Body of pancreas (tissue), 4 donors: ENCODE results near the gene PLA2G4B. TPM values are rescaled to one million over a fixed set of nuclear protein-coding genes. Genes with fewer than 3 reads are reported as not detected.

Source experiments
- ATAC-seq: fragments of 150-250 bp; one replicate; pipeline ENCODE4 v1.9.1; 2016
- DNase-seq, 4 donors: peaks; one replicate each; pipeline ENCODE4 v3.0.0-alpha.2; 2019
- H3K27ac ChIP-seq, 4 donors: fragments of 200-600 bp; sonication (generic); 1 replicate in 3 of 4; 2 replicates in 1 of 4; pipeline versions ENCODE4 v1.5.1 to v1.6.1; 2016 to 2019; ENCODE audit warnings: mild to moderate bottlenecking in 1 of 4, mixed read lengths in 1 of 4, moderate library complexity in 1 of 4
- H3K27me3 ChIP-seq, 2 donors: fragments of 200-600 bp; sonication (generic); one replicate each; pipeline ENCODE4 v1.6.0; 2016; ENCODE audit warnings: mild to moderate bottlenecking in 1 of 2
- H3K36me3 ChIP-seq, 2 donors: fragments of 200-600 bp; sonication (generic); replicated peaks in 1 of 2; 2 replicates each; pipeline ENCODE4 v1.5.1; 2016; ENCODE audit warnings: low read depth in 2 of 2; ENCODE audit not compliant: insufficient read depth in 1 of 2
- H3K4me1 ChIP-seq: fragments of 200-600 bp; sonication (generic); one replicate; pipeline ENCODE4 v1.6.0; 2016
- H3K4me3 ChIP-seq, 2 donors: fragments of 200-600 bp; sonication (generic); 1 replicate in 1 of 2; 2 replicates in 1 of 2; pipeline ENCODE4 v1.5.1; 2016 to 2019
- H3K9me3 ChIP-seq, 3 donors: fragments of 200-600 bp; sonication (generic); 1 replicate in 2 of 3; 2 replicates in 1 of 3; pipeline ENCODE4 v1.5.1; 2016
- POLR2A ChIP-seq, 3 donors: fragments of 450-650 bp; IDR thresholded peaks; one replicate each; pipeline ENCODE4 v1.6.1; 2016; ENCODE audit warnings: antibody characterized with exemption in 3 of 3, mild to moderate bottlenecking in 2 of 3
- WGBS, 2 donors: methylation state at CpG; one replicate each; pipeline ENCODE4 v1.1.5; 2017; 5-methylcytosine and 5-hydroxymethylcytosine counted together
- intact Hi-C: fragments of 100-400 bp; cut with DNase I; formaldehyde crosslinking; loops from one replicate; pipeline ENCODE4 v1.15.1; 2023
- total RNA-seq, 2 donors: library from RNA; depleted of rRNA; stranded (reverse); fragments of >200 nt; gene quantifications; one replicate each; pipeline ENCODE4 v1.1.0, GENCODE V29; 2016
- TF ChIP-seq, protein P1 (sequence below), 7 experiments: fragments of 450-650 bp in 4 of 7; fragments of 200-600 bp in 3 of 7; sonication (generic) in 3 of 7; IDR thresholded peaks; one replicate each; pipeline ENCODE4 v1.5.1; 2016 to 2019; ENCODE audit warnings: antibody characterized with exemption in 7 of 7

PLA2G4B gene
- total RNA-seq, 2 donors from 2014 or later: 17.4 to 18.1 TPM

- Histone ChIP-seq H3K4me1 (no peaks in the 10 kb centered on the region), H3K27ac (no peak overlapping the region), H3K9me3 (no peaks in the 10 kb centered on the region), H3K36me3 (peaks cover 0 to 1% of the 10 kb centered on the region in 2 donors), H3K4me3 (no peak overlapping the region), H3K27me3 (no peaks in the 10 kb centered on the region)
- 30 to 46% methylated on average over 4 to 18 of the region's 18 CpGs for WGBS, 2 donors
- DNase-seq (peak; percentile 85 to 91 (median 86)), ATAC-seq (peak; percentile 97)
- intact Hi-C loops: loop anchor here (5.0 kb wide), 1 partner anchor 44 kb away; no protein-coding TSS in a partner anchor
- TF ChIP-seq, protein P1, sequence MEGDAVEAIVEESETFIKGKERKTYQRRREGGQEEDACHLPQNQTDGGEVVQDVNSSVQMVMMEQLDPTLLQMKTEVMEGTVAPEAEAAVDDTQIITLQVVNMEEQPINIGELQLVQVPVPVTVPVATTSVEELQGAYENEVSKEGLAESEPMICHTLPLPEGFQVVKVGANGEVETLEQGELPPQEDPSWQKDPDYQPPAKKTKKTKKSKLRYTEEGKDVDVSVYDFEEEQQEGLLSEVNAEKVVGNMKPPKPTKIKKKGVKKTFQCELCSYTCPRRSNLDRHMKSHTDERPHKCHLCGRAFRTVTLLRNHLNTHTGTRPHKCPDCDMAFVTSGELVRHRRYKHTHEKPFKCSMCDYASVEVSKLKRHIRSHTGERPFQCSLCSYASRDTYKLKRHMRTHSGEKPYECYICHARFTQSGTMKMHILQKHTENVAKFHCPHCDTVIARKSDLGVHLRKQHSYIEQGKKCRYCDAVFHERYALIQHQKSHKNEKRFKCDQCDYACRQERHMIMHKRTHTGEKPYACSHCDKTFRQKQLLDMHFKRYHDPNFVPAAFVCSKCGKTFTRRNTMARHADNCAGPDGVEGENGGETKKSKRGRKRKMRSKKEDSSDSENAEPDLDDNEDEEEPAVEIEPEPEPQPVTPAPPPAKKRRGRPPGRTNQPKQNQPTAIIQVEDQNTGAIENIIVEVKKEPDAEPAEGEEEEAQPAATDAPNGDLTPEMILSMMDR (IDR thresholded peaks at IDR 0.05): peak; percentile 73 to 93 (median 85)
- no peak for TF ChIP-seq POLR2A (IDR thresholded peaks at IDR 0.05)
These were observed 27.0 kb upstream of the PLA2G4B start for GRCh38 chr15:41811432-41812195.

DNA sequence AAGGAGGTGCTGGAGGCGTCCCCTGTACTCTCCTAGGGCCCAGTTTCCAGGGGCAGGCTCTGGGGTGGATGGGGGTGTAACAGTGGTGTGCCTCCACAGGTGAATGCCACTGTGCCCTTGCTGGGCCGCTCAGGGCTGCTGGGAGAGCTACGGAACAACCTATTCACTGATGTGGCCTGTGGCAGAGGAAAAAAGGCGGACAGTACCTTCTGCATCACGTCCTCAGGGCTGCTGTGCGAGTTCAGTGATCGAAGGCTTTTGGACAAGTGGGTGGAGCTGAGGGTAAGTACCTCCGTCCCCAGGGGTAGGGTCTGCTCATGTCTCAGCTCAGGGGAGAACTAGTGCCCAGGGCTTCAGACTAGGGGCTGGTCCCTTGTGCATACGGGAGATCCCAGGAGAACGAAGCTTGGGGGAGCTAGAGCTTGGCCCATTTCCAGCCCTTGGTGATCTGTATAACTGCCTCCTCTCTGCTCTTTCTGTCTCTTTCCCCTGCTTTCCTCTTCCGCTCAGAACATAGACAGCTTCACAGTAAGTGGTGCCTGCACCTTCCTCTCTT is 25.7 kb upstream of the PLA2G4B start:
- Histone ChIP-seq H3K36me3 (peaks cover 0 to 6% of the 10 kb centered on the region in 2 donors), H3K27me3 (no peaks in the 10 kb centered on the region), H3K27ac (no peak overlapping the region), H3K9me3 (no peaks in the 10 kb centered on the region), H3K4me3 (no peak overlapping the region), H3K4me1 (no peaks in the 10 kb centered on the region)
- 93 to 95% methylated on average over 6 to 11 of the region's 11 CpGs for WGBS, 2 donors
- DNase-seq: no peak
- no peak for TF ChIP-seq POLR2A (IDR thresholded peaks at IDR 0.05)
- TF ChIP-seq, protein P1 (IDR thresholded peaks at IDR 0.05): no peak
- intact Hi-C loops: loop anchor here (5.0 kb wide), 1 partner anchor 46 kb away; no protein-coding TSS in a partner anchor
- ATAC-seq: no peak

DNA sequence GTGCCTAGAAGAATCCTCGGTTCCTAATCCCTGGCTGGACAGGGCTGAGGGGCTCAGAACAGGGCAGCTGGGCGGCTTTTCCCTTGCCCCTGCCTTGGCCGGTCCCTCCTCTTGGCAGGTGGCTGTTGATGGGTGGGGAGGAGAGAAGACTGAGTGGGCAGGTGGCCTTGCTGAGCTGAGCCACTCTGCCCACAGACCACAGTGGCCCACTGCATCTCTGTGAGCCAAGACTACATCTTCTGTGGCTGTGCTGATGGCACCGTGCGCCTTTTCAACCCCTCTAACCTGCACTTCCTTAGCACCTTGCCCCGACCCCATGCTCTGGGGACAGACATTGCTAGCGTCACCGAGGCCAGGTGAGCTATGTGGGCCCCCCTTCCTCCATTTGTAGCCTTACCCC is 25.2 kb upstream of the PLA2G4B start:
- no peaks in the 10 kb centered on the region for H3K27me3 ChIP-seq
- intact Hi-C loops: loop anchor here (5.0 kb wide), 1 partner anchor 46 kb away; no protein-coding TSS in a partner anchor
- 89 to 94% methylated on average over 8 of the region's 8 CpGs for WGBS, 2 donors
- no peak overlapping the region for H3K4me3 ChIP-seq
- no peaks in the 10 kb centered on the region for H3K4me1 ChIP-seq
- TF ChIP-seq POLR2A (IDR thresholded peaks at IDR 0.05): no peak
- TF ChIP-seq, protein P1 (IDR thresholded peaks at IDR 0.05): no peak
- DNase-seq (no peak), ATAC-seq (no peak)
- H3K9me3 ChIP-seq: no peaks in the 10 kb centered on the region
- H3K27ac ChIP-seq: no peak overlapping the region
- H3K36me3 ChIP-seq: peaks cover 0 to 7% of the 10 kb centered on the region in 2 donors

- intact Hi-C loops: loop anchor here (5.0 kb wide), 1 partner anchor 47 kb away; no protein-coding TSS in a partner anchor
- no peak for TF ChIP-seq POLR2A (IDR thresholded peaks at IDR 0.05)
- TF ChIP-seq, protein P1 (IDR thresholded peaks at IDR 0.05): no peak
These were observed 24.1 kb upstream of the PLA2G4B start for GRCh38 chr15:41814534-41814933.

More at GRCh38 chr15:41814534-41814933, 24.1 kb upstream of the PLA2G4B start:
- Histone ChIP-seq H3K27ac (no peak overlapping the region), H3K27me3 (no peaks in the 10 kb centered on the region), H3K36me3 (peaks cover 0 to 8% of the 10 kb centered on the region in 2 donors), H3K4me3 (no peak overlapping the region), H3K4me1 (no peaks in the 10 kb centered on the region), H3K9me3 (no peaks in the 10 kb centered on the region)
- 66 to 75% methylated on average over 4 to 5 of the region's 5 CpGs for WGBS, 2 donors
- DNase-seq (no peak), ATAC-seq (no peak)
